Measurements from ENCODE around the gene ORAI1. TPM values are rescaled to one million over a fixed set of nuclear protein-coding genes. Genes with fewer than 3 reads are reported as not detected.

The ORAI1 gene
- total RNA-seq, 4 donors from 2014 or later, result 7.5 to 9.1 (median 8.2) TPM

- Histone ChIP-seq H3K27me3 (no peaks in the 10 kb centered on the region), H3K9me3 (no peaks in the 10 kb centered on the region), H3K27ac (no peak overlapping the region), H3K36me3 (no peaks in the 10 kb centered on the region), H3K4me3 (no peak overlapping the region), H3K4me1 (no peaks in the 10 kb centered on the region)
- in situ Hi-C loops (cut with MboI; ENCODE audit: low pct_ligation_motif_present in 1 of 4, low pct_unique_long_range_greater_than_20kb in 1 of 4, low sequenced_read_pairs in 3 of 4) (loop anchor here in 1 of 4 donors (10.0 kb wide), 1 partner anchor 54 kb away; no protein-coding TSS in a partner anchor), intact Hi-C loops (cut with DNase I; ENCODE audit: low total_unique reads) (no loop called here)
- TF ChIP-seq EP300 (IDR thresholded peaks at IDR 0.05; ENCODE audit: low read depth) (no peak), POLR2AphosphoS5 (IDR thresholded peaks at IDR 0.05) (no peak), POLR2A (IDR thresholded peaks at IDR 0.05) (no peak)
- TF ChIP-seq, protein P1, sequence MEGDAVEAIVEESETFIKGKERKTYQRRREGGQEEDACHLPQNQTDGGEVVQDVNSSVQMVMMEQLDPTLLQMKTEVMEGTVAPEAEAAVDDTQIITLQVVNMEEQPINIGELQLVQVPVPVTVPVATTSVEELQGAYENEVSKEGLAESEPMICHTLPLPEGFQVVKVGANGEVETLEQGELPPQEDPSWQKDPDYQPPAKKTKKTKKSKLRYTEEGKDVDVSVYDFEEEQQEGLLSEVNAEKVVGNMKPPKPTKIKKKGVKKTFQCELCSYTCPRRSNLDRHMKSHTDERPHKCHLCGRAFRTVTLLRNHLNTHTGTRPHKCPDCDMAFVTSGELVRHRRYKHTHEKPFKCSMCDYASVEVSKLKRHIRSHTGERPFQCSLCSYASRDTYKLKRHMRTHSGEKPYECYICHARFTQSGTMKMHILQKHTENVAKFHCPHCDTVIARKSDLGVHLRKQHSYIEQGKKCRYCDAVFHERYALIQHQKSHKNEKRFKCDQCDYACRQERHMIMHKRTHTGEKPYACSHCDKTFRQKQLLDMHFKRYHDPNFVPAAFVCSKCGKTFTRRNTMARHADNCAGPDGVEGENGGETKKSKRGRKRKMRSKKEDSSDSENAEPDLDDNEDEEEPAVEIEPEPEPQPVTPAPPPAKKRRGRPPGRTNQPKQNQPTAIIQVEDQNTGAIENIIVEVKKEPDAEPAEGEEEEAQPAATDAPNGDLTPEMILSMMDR (IDR thresholded peaks at IDR 0.05), result no peak
- 82 to 92% methylated on average over 3 to 5 of the region's 5 CpGs for WGBS, 2 donors (ENCODE audit: low coverage in 1 of 2)
- DNase-seq, result no peak
These were observed 7.6 kb upstream of the ORAI1 start for GRCh38 chr12:121618659-121619233.

DNA sequence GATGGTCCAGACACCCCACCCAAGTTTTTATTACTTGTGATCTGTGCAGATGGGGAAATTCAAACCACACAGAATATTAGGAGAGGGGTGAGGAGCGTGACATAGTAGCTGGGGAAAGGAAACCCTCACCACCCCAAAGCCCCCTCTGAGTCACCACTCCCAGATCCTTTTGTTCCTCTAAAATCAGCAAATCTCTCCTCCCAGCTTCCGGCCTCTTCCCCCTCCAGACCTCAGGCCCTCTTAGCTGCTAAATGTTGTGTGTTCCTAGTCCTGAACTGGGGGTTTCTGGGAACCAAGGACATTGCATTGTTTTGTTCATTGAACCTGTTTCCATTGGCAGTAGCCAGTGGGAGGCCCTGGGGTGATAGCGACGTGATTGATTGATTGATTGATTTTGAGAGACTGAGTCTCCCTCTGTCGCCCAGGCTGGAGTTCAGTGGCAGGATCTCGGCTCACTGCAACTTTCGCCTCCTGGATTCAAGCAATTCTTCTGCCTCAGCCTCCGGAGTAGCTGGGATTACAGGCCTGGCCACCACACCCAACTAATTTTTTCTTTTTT is 5.9 kb upstream of the ORAI1 start:
- Histone ChIP-seq H3K4me1 (peaks cover 0 to 10% (median 4%) of the 10 kb centered on the region in 4 donors), H3K36me3 (no peaks in the 10 kb centered on the region), H3K4me3 (no peak overlapping the region), H3K27me3 (no peaks in the 10 kb centered on the region), H3K9me3 (no peaks in the 10 kb centered on the region), H3K27ac (no peak overlapping the region)
- intact Hi-C loops (cut with DNase I; ENCODE audit: low total_unique reads), result loop anchor here (5.0 kb wide), 1 partner anchor 58 kb away; no protein-coding TSS in a partner anchor
- WGBS, 2 donors (ENCODE audit: low coverage in 1 of 2), result 82 to 89% methylated on average over 5 to 8 of the region's 8 CpGs
- in situ Hi-C loops (cut with MboI; ENCODE audit: low pct_ligation_motif_present in 1 of 4, low pct_unique_long_range_greater_than_20kb in 1 of 4, low sequenced_read_pairs in 3 of 4), result loop anchor here in 1 of 4 donors (10.0 kb wide), 1 partner anchor 46 kb away; no protein-coding TSS in a partner anchor
- TF ChIP-seq POLR2AphosphoS5 (IDR thresholded peaks at IDR 0.05), result no peak
- TF ChIP-seq, protein P1 (IDR thresholded peaks at IDR 0.05), result no peak
- no peak for TF ChIP-seq EP300 (IDR thresholded peaks at IDR 0.05; ENCODE audit: low read depth)
- TF ChIP-seq POLR2A (IDR thresholded peaks at IDR 0.05), result no peak
- DNase-seq, result no peak

GRCh38 chr12:121626853-121627640 is 717 bp downstream of the ORAI1 start:
- peak; percentile 63 for DNase-seq
- in situ Hi-C loops (cut with MboI; ENCODE audit: low pct_ligation_motif_present in 1 of 4, low pct_unique_long_range_greater_than_20kb in 1 of 4, low sequenced_read_pairs in 3 of 4), result loop anchor here in 1 of 4 donors (10.0 kb wide), 1 partner anchor 52 kb away; no protein-coding TSS in a partner anchor
- Histone ChIP-seq H3K4me1 (peaks cover 6 to 55% (median 40%) of the 10 kb centered on the region in 4 donors), H3K27ac (peak overlapping the region; percentile 94 to 99 (median 96)), H3K27me3 (no peaks in the 10 kb centered on the region), H3K4me3 (peak overlapping the region; percentile 58 to 80 (median 71)), H3K36me3 (no peaks in the 10 kb centered on the region), H3K9me3 (no peaks in the 10 kb centered on the region)
- 4% methylated on average over 34 of the region's 53 CpGs; no CpG with 5 or more reads in 1 of the 2 donors for WGBS, 2 donors (ENCODE audit: low coverage in 1 of 2)
- intact Hi-C loops (cut with DNase I; ENCODE audit: low total_unique reads), result no loop called here
- TF ChIP-seq, protein P1 (IDR thresholded peaks at IDR 0.05), result peak in 2 of 5 experiments; percentile 7 to 24
- no peak for TF ChIP-seq EP300 (IDR thresholded peaks at IDR 0.05; ENCODE audit: low read depth)
- no peak for TF ChIP-seq POLR2AphosphoS5 (IDR thresholded peaks at IDR 0.05)
- TF ChIP-seq POLR2A (IDR thresholded peaks at IDR 0.05), result no peak

DNA sequence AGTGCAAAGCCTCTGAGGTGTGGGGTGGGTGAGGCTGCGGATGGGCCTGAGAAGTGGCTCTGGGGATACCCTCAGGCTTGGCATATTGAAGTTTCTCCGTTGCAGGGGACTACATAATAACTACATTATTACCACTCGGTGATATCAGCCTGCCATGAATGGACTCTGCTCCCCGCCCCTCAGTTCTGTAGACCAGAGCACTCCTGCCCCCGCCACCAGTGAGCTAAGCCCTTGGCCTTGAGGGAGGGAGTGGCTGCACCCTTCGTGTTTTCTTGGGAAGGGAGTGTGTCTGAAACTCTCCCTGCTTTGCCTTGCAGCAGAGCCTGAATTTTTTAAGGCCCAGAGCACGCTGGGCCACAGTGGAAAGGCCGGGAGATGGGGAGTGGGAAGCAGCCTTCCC is 1.7 kb downstream of the ORAI1 start:
- in situ Hi-C loops (cut with MboI; ENCODE audit: low pct_ligation_motif_present in 1 of 4, low pct_unique_long_range_greater_than_20kb in 1 of 4, low sequenced_read_pairs in 3 of 4) (loop anchor here in 1 of 4 donors (10.0 kb wide), 1 partner anchor 53 kb away; no protein-coding TSS in a partner anchor), intact Hi-C loops (cut with DNase I; ENCODE audit: low total_unique reads) (no loop called here)
- peak; percentile 55 for DNase-seq
- Histone ChIP-seq H3K36me3 (no peaks in the 10 kb centered on the region), H3K4me1 (peaks cover 6 to 65% (median 49%) of the 10 kb centered on the region in 4 donors), H3K4me3 (peak overlapping the region in 3 of 4 donors; percentile 58 to 80 (median 67)), H3K27me3 (no peaks in the 10 kb centered on the region), H3K9me3 (no peaks in the 10 kb centered on the region), H3K27ac (peak overlapping the region; percentile 94 to 99 (median 96))
- WGBS, 2 donors (ENCODE audit: low coverage in 1 of 2), result 27% methylated on average over 7 of the region's 8 CpGs; no CpG with 5 or more reads in 1 of the 2 donors
- TF ChIP-seq EP300 (IDR thresholded peaks at IDR 0.05; ENCODE audit: low read depth) (no peak), POLR2A (IDR thresholded peaks at IDR 0.05) (no peak), POLR2AphosphoS5 (IDR thresholded peaks at IDR 0.05) (no peak)
- TF ChIP-seq, protein P1 (IDR thresholded peaks at IDR 0.05), result no peak
